ENCODE results near the gene SLIT1.

GRCh38 chr10:97069026-97069425, 116.7 kb downstream of the SLIT1 start:
- TF ChIP-seq FOXA1 (IDR thresholded peaks at IDR 0.05) (no peak), LEF1 (IDR thresholded peaks at IDR 0.05; ENCODE audit: borderline replicate concordance) (no peak), ARNT (IDR thresholded peaks at IDR 0.05) (no peak), L3MBTL2 (conservative IDR thresholded peaks at IDR 0.05) (no peak), BHLHE40 (IDR thresholded peaks at IDR 0.05; ENCODE audit: borderline replicate concordance) (no peak), ZNF384 (IDR thresholded peaks at IDR 0.05) (no peak), ELF4 (IDR thresholded peaks at IDR 0.05) (no peak), FOXM1 (IDR thresholded peaks at IDR 0.05; ENCODE audit: borderline replicate concordance) (no peak), FOXK2 (IDR thresholded peaks at IDR 0.05) (no peak)
